ENCODE results near the gene MARCHF5.
"Not testable (repeated sequence)": the region's sequence is repeated elsewhere in the genome, so short reads cannot be mapped to it uniquely, and the experiment has no call there.

The MARCHF5 gene

GRCh38 chr10:92327445-92328433, 36.8 kb downstream of the MARCHF5 start:
- H3K9me3 ChIP-seq, result no peaks in the 10 kb centered on the region
- DNase-seq, result no peak
- TF ChIP-seq CTCF (IDR thresholded peaks at IDR 0.05), result no peak
- H3K4me3 ChIP-seq, result no peak overlapping the region
- no peaks in the 10 kb centered on the region for H3K4me1 ChIP-seq
- no peaks in the 10 kb centered on the region for H3K36me3 ChIP-seq
- no peaks in the 10 kb centered on the region for H3K27me3 ChIP-seq
- intact Hi-C loops (cut with DNase I; ENCODE audit: low total_unique reads), result no loop called here
- no peak overlapping the region for H3K27ac ChIP-seq

GRCh38 chr10:92328993-92329392, 38.0 kb downstream of the MARCHF5 start:
- intact Hi-C loops (cut with DNase I; ENCODE audit: low total_unique reads), result no loop called here
- H3K36me3 ChIP-seq, result no peaks in the 10 kb centered on the region
- no peak for DNase-seq
- no peaks in the 10 kb centered on the region for H3K9me3 ChIP-seq
- TF ChIP-seq CTCF (IDR thresholded peaks at IDR 0.05), result no peak
- H3K4me1 ChIP-seq, result no peaks in the 10 kb centered on the region
- no peaks in the 10 kb centered on the region for H3K27me3 ChIP-seq
- H3K4me3 ChIP-seq, result no peak overlapping the region
- H3K27ac ChIP-seq, result no peak overlapping the region

- H3K4me1 ChIP-seq; H3K4me3 ChIP-seq; intact Hi-C loops (cut with DNase I; ENCODE audit: low total_unique reads); DNase-seq; H3K27ac ChIP-seq; H3K9me3 ChIP-seq; H3K36me3 ChIP-seq; H3K27me3 ChIP-seq: not testable (repeated sequence)
Observed at GRCh38 chr10:92329927-92330326, 39.0 kb downstream of the MARCHF5 start.

GRCh38 chr10:92342796-92343195, 51.8 kb downstream of the MARCHF5 start:
- peaks cover 15 to 40% (median 19%) of the 10 kb centered on the region in 3 donors for H3K36me3 ChIP-seq
- no peak for TF ChIP-seq CTCF (IDR thresholded peaks at IDR 0.05)
- no peak overlapping the region for H3K4me3 ChIP-seq

GRCh38 chr10:92345575-92345974, 54.6 kb downstream of the MARCHF5 start:
- H3K36me3 ChIP-seq, result peaks cover 26 to 60% (median 47%) of the 10 kb centered on the region in 3 donors
- H3K4me3 ChIP-seq; DNase-seq; intact Hi-C loops (cut with DNase I; ENCODE audit: low total_unique reads); H3K9me3 ChIP-seq; H3K4me1 ChIP-seq; H3K27ac ChIP-seq; H3K27me3 ChIP-seq: not testable (repeated sequence)

More at GRCh38 chr10:92342796-92343195, 51.8 kb downstream of the MARCHF5 start:
- peaks cover 0 to 9% (median 0%) of the 10 kb centered on the region in 4 donors for H3K4me1 ChIP-seq
- no peaks in the 10 kb centered on the region for H3K9me3 ChIP-seq
- no peaks in the 10 kb centered on the region for H3K27me3 ChIP-seq
- no peak overlapping the region for H3K27ac ChIP-seq
- intact Hi-C loops (cut with DNase I; ENCODE audit: low total_unique reads), result no loop called here
- no peak for DNase-seq

GRCh38 chr10:92347035-92347676, 56.2 kb downstream of the MARCHF5 start:
- intact Hi-C loops (cut with DNase I; ENCODE audit: low total_unique reads); H3K4me1 ChIP-seq; H3K27ac ChIP-seq; H3K4me3 ChIP-seq; H3K9me3 ChIP-seq; DNase-seq; H3K27me3 ChIP-seq: not testable (repeated sequence)
- H3K36me3 ChIP-seq, result peaks cover 32 to 56% (median 51%) of the 10 kb centered on the region in 3 donors

GRCh38 chr10:92350411-92350810, 59.4 kb downstream of the MARCHF5 start:
- intact Hi-C loops (cut with DNase I; ENCODE audit: low total_unique reads), result no loop called here
- DNase-seq, result no peak
- H3K27me3 ChIP-seq, result no peaks in the 10 kb centered on the region
- peaks cover 17 to 44% (median 29%) of the 10 kb centered on the region in 3 donors for H3K36me3 ChIP-seq
- no peaks in the 10 kb centered on the region for H3K9me3 ChIP-seq
- H3K4me1 ChIP-seq, result no peaks in the 10 kb centered on the region
- no peak overlapping the region for H3K27ac ChIP-seq
- no peak for TF ChIP-seq CTCF (IDR thresholded peaks at IDR 0.05)
- no peak overlapping the region for H3K4me3 ChIP-seq

All from tibial artery (tissue), 4 donors.